Stomach (tissue), 4 donors: ENCODE data around the gene BNC2.

Experiments used
- EP300 ChIP-seq: sonication (generic); formaldehyde crosslinking; IDR thresholded peaks from one replicate; pipeline ENCODE4 v1.6.1; 2017; ENCODE audit warnings: antibody characterized with exemption
- POLR2A ChIP-seq, 4 donors: fragments of 450-650 bp; IDR thresholded peaks; one replicate each; pipeline ENCODE4 v1.6.1; 2016; ENCODE audit warnings: antibody characterized with exemption in 4 of 4, control low read depth in 2 of 4, mild to moderate bottlenecking in 1 of 4, moderate library complexity in 1 of 4
- POLR2AphosphoS5 ChIP-seq, 3 donors: sonication (generic); formaldehyde crosslinking; IDR thresholded peaks; one replicate each; pipeline ENCODE4 v1.6.1; 2016; ENCODE audit warnings: antibody characterized with exemption in 3 of 3

GRCh38 chr9:16532272-16532671 lies 338.2 kb downstream of the BNC2 start:
- TF ChIP-seq EP300 (no peak), POLR2A (IDR thresholded peaks at IDR 0.05) (no peak), POLR2AphosphoS5 (IDR thresholded peaks at IDR 0.05) (no peak)
